ENCODE results near the gene BTNL2.
"Not testable (repeated sequence)": the region's sequence is repeated elsewhere in the genome, so short reads cannot be mapped to it uniquely, and the experiment has no call there.

BTNL2 gene

DNA sequence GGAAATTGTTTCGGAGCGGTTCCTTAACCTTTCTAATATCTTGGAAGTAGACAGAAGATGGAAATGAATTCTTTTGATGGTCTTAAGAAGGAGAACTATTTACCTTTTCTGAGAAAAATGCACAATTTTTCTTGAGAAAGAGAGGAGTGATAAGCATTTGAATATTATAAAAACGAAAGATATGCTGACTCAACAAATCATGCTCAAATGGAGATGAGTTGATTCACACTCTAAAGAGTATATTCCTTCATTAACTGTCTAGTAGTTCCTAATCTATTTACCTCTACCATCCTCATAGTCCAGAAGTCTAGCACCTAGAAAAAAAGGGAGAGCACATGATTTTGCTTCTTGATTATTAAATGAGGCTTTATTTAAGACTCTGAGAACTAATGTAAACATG lies 39.3 kb downstream of the BTNL2 start:
- H3K4me3 ChIP-seq (ENCODE audit: low read depth, low read length), result no peak overlapping the region
- no peak overlapping the region for H3K27ac ChIP-seq (ENCODE audit: low read depth, low read length)
- no peaks in the 10 kb centered on the region for H3K27me3 ChIP-seq (ENCODE audit: control insufficient read depth, insufficient read depth, low read length)
- no peak overlapping the region for H3K9ac ChIP-seq (ENCODE audit: low read length)
- no peaks in the 10 kb centered on the region for H3K36me3 ChIP-seq (ENCODE audit: control insufficient read depth, insufficient read depth, low read length)
- H3K9me3 ChIP-seq (ENCODE audit: control insufficient read depth, insufficient read depth, low read depth, low read length), result no peaks in the 10 kb centered on the region
- no peaks in the 10 kb centered on the region for H3K4me1 ChIP-seq (ENCODE audit: control insufficient read depth, insufficient read depth, low read length)

DNA sequence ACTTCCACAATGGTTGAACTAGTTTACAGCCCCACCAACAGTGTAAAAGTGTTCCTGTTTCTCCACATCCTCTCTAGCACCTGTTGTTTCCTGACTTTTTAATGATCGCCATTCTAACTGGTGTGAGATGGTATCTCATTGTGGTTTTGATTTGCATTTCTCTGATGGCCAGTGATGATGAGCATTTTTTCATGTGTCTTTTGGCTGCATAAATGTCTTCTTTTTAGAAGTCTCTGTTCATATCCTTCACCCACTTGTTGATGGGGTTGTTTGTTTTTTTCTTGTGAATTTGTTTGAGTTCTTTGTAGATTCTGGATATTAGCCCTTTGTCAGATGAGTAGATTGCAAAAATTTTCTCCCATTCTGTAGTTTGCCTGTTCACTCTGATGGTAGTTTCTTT lies 47.8 kb downstream of the BTNL2 start:
- not testable (repeated sequence) for H3K9me3 ChIP-seq (ENCODE audit: control insufficient read depth, insufficient read depth, low read depth, low read length); H3K4me1 ChIP-seq (ENCODE audit: control insufficient read depth, insufficient read depth, low read length); H3K4me3 ChIP-seq (ENCODE audit: low read depth, low read length); H3K36me3 ChIP-seq (ENCODE audit: control insufficient read depth, insufficient read depth, low read length); H3K27me3 ChIP-seq (ENCODE audit: control insufficient read depth, insufficient read depth, low read length); H3K27ac ChIP-seq (ENCODE audit: low read depth, low read length); H3K9ac ChIP-seq (ENCODE audit: low read length)

DNA sequence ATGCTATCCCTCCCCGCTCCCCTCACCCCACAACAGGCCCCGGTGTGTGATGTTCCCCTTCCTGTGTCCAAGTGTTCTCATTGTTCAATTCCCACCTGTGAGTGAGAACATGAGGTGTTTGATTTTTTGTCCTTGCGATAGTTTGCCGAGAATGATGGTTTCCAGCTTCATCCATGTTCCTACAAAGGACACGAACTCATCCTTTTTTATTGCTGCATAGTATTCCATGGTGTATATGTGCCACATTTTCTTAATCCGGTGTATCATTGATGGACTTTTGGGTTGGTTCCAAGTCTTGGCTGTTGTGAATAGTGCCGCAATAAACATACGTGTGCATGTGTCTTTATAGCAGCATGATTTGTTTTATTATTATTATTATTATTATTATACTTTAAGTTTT lies 48.4 kb downstream of the BTNL2 start:
- H3K36me3 ChIP-seq (ENCODE audit: control insufficient read depth, insufficient read depth, low read length); H3K4me1 ChIP-seq (ENCODE audit: control insufficient read depth, insufficient read depth, low read length); H3K4me3 ChIP-seq (ENCODE audit: low read depth, low read length); H3K9me3 ChIP-seq (ENCODE audit: control insufficient read depth, insufficient read depth, low read depth, low read length); H3K27me3 ChIP-seq (ENCODE audit: control insufficient read depth, insufficient read depth, low read length); H3K9ac ChIP-seq (ENCODE audit: low read length); H3K27ac ChIP-seq (ENCODE audit: low read depth, low read length): not testable (repeated sequence)

- no peaks in the 10 kb centered on the region for H3K36me3 ChIP-seq (ENCODE audit: control insufficient read depth, insufficient read depth, low read length)
- no peaks in the 10 kb centered on the region for H3K27me3 ChIP-seq (ENCODE audit: control insufficient read depth, insufficient read depth, low read length)
- no peak overlapping the region for H3K4me3 ChIP-seq (ENCODE audit: low read depth, low read length)
- no peaks in the 10 kb centered on the region for H3K4me1 ChIP-seq (ENCODE audit: control insufficient read depth, insufficient read depth, low read length)
- no peak overlapping the region for H3K27ac ChIP-seq (ENCODE audit: low read depth, low read length)
- no peaks in the 10 kb centered on the region for H3K9me3 ChIP-seq (ENCODE audit: control insufficient read depth, insufficient read depth, low read depth, low read length)
- no peak overlapping the region for H3K9ac ChIP-seq (ENCODE audit: low read length)
Measured at GRCh38 chr6:32355018-32355417, 52.0 kb downstream of the BTNL2 start.

DNA sequence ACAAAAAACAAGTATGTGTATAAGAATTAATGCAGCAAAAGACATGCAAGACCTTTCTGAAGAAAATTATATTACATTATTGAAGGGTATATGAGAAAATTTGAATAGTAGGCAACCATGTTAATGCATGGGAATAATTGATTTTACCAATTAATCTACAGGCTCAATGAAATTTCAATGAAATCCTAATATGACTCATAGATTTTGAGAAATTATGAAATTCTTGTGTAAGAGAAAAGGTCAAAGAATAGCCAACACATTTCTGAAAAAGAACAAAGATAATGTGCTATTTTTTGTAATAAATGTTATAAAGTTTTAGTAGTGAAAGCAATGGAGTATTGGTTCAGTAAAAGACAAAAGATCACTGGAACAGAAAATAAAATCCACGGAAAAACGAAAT lies 53.6 kb downstream of the BTNL2 start:
- Histone ChIP-seq H3K4me3 (ENCODE audit: low read depth, low read length) (no peak overlapping the region), H3K27ac (ENCODE audit: low read depth, low read length) (no peak overlapping the region), H3K4me1 (ENCODE audit: control insufficient read depth, insufficient read depth, low read length) (no peaks in the 10 kb centered on the region), H3K9ac (ENCODE audit: low read length) (no peak overlapping the region), H3K9me3 (ENCODE audit: control insufficient read depth, insufficient read depth, low read depth, low read length) (no peaks in the 10 kb centered on the region), H3K36me3 (ENCODE audit: control insufficient read depth, insufficient read depth, low read length) (no peaks in the 10 kb centered on the region), H3K27me3 (ENCODE audit: control insufficient read depth, insufficient read depth, low read length) (no peaks in the 10 kb centered on the region)

All from HUES6 (cell line).